Breast epithelium (tissue), 4 donors: ENCODE data around the gene CLDN20. TPM values are rescaled to one million over a fixed set of nuclear protein-coding genes. Genes with fewer than 3 reads are reported as not detected.

Source experiments
- DNase-seq, 2 donors: peaks; one replicate each; pipeline ENCODE4 v3.0.0-alpha.2; 2019; ENCODE audit warnings: low spot score in 2 of 2
- H3K27ac ChIP-seq, 2 donors: fragments of 200-600 bp; sonication (generic) in 1 of 2; one replicate each; pipeline ENCODE4 v1.5.1; 2016 to 2019; ENCODE audit warnings: mild to moderate bottlenecking in 1 of 2
- H3K27me3 ChIP-seq, 2 donors: fragments of 200-600 bp; sonication (generic) in 1 of 2; one replicate each; pipeline versions ENCODE4 v1.5.1 to v1.6.0; 2017 to 2019; ENCODE audit warnings: control low read depth in 1 of 2, mild to moderate bottlenecking in 1 of 2
- H3K36me3 ChIP-seq: fragments of 200-600 bp; one replicate; pipeline ENCODE4 v1.5.1; 2019
- H3K4me1 ChIP-seq, 2 donors: fragments of 200-600 bp; sonication (generic); one replicate each; pipeline ENCODE4 v1.5.1; 2016 to 2019; ENCODE audit warnings: control low read depth in 1 of 2
- H3K4me3 ChIP-seq, 3 donors: fragments of 200-600 bp; sonication (generic); 1 replicate in 2 of 3; 2 replicates in 1 of 3; pipeline ENCODE4 v1.5.1; 2016 to 2019; ENCODE audit warnings: mild to moderate bottlenecking in 3 of 3, moderate library complexity in 2 of 3
- H3K9me3 ChIP-seq, 2 donors: fragments of 200-600 bp; sonication (generic) in 1 of 2; one replicate each; pipeline ENCODE4 v1.5.1; 2016 to 2019; ENCODE audit warnings: control low read depth in 1 of 2
- POLR2A ChIP-seq: fragments of 450-650 bp; IDR thresholded peaks from one replicate; pipeline ENCODE4 v1.6.1; 2016; ENCODE audit warnings: antibody characterized with exemption, mild to moderate bottlenecking, moderate library complexity
- POLR2AphosphoS5 ChIP-seq, 3 donors: sonication (generic); formaldehyde crosslinking; IDR thresholded peaks; one replicate each; pipeline ENCODE4 v1.6.1; 2017; ENCODE audit warnings: antibody characterized with exemption in 3 of 3
- intact Hi-C: fragments of 100-400 bp; cut with DNase I; formaldehyde crosslinking; loops from one replicate; pipeline ENCODE4 v1.15.1; 2023; ENCODE audit warnings: low total_unique reads
- total RNA-seq, 3 donors: library from RNA; depleted of rRNA; stranded (reverse); fragments of >200 nt; gene quantifications; one replicate each; pipeline ENCODE4 v1.1.0, GENCODE V29; 2016
- TF ChIP-seq, protein P1 (sequence below), 3 donors: fragments of 450-650 bp; IDR thresholded peaks; one replicate each; pipeline ENCODE4 v1.5.1; 2016 to 2017; ENCODE audit warnings: antibody characterized with exemption in 3 of 3, mild to moderate bottlenecking in 3 of 3, moderate library complexity in 3 of 3

The CLDN20 gene
- total RNA-seq, 3 donors from 2014 or later = not detected

DNA sequence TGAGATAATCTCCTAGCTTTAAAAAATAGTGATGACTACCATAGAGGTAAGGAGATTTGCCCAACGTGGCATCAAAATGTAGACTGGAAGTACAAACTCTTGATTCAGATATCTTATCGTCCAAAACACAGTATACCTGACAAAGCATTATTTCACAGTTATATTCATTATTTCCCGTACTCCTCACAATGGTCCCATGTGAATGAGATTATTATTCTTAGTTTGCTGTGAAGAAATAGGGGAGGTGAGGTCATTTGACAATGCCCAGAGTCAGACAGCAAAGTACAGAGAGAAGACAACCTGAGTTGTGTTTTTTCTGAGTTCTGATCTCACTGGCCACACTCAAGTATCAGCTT, 51.7 kb downstream of the CLDN20 start:
- peak overlapping the region; percentile 86 to 95 (median 89) for H3K4me3 ChIP-seq
- H3K27me3 ChIP-seq = no peaks in the 10 kb centered on the region
- no peaks in the 10 kb centered on the region for H3K9me3 ChIP-seq
- peak overlapping the region; percentile 20 to 77 for H3K27ac ChIP-seq
- intact Hi-C loops = no loop called here
- TF ChIP-seq, protein P1, sequence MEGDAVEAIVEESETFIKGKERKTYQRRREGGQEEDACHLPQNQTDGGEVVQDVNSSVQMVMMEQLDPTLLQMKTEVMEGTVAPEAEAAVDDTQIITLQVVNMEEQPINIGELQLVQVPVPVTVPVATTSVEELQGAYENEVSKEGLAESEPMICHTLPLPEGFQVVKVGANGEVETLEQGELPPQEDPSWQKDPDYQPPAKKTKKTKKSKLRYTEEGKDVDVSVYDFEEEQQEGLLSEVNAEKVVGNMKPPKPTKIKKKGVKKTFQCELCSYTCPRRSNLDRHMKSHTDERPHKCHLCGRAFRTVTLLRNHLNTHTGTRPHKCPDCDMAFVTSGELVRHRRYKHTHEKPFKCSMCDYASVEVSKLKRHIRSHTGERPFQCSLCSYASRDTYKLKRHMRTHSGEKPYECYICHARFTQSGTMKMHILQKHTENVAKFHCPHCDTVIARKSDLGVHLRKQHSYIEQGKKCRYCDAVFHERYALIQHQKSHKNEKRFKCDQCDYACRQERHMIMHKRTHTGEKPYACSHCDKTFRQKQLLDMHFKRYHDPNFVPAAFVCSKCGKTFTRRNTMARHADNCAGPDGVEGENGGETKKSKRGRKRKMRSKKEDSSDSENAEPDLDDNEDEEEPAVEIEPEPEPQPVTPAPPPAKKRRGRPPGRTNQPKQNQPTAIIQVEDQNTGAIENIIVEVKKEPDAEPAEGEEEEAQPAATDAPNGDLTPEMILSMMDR (IDR thresholded peaks at IDR 0.05) = no peak
- no peak for TF ChIP-seq POLR2A
- TF ChIP-seq POLR2AphosphoS5 (IDR thresholded peaks at IDR 0.05) = no peak
- H3K4me1 ChIP-seq = no peaks in the 10 kb centered on the region
- DNase-seq = no peak
- no peaks in the 10 kb centered on the region for H3K36me3 ChIP-seq

- intact Hi-C loops = no loop called here
- no peak for DNase-seq
- TF ChIP-seq POLR2AphosphoS5 (IDR thresholded peaks at IDR 0.05) (no peak), POLR2A (no peak)
- TF ChIP-seq, protein P1 (IDR thresholded peaks at IDR 0.05) = no peak
Observed at GRCh38 chr6:155316419-155316818, 52.6 kb downstream of the CLDN20 start.

GRCh38 chr6:155317186-155317585, 53.4 kb downstream of the CLDN20 start:
- Histone ChIP-seq H3K4me1 (no peaks in the 10 kb centered on the region), H3K36me3 (no peaks in the 10 kb centered on the region), H3K4me3 (no peak overlapping the region), H3K27me3 (no peaks in the 10 kb centered on the region), H3K27ac (no peak overlapping the region), H3K9me3 (no peaks in the 10 kb centered on the region)
- intact Hi-C loops = no loop called here
- DNase-seq = no peak
- TF ChIP-seq POLR2A = no peak
- TF ChIP-seq POLR2AphosphoS5 (IDR thresholded peaks at IDR 0.05) = no peak
- TF ChIP-seq, protein P1 (IDR thresholded peaks at IDR 0.05) = no peak

More at GRCh38 chr6:155316419-155316818, 52.6 kb downstream of the CLDN20 start:
- Histone ChIP-seq H3K4me1 (no peaks in the 10 kb centered on the region), H3K9me3 (no peaks in the 10 kb centered on the region), H3K4me3 (no peak overlapping the region), H3K36me3 (no peaks in the 10 kb centered on the region), H3K27ac (no peak overlapping the region), H3K27me3 (no peaks in the 10 kb centered on the region)

GRCh38 chr6:155319902-155320301, 56.1 kb downstream of the CLDN20 start:
- TF ChIP-seq POLR2AphosphoS5 (IDR thresholded peaks at IDR 0.05) (no peak), POLR2A (no peak)
- TF ChIP-seq, protein P1 (IDR thresholded peaks at IDR 0.05) = no peak
- no peaks in the 10 kb centered on the region for H3K27me3 ChIP-seq
- no peak for DNase-seq
- H3K36me3 ChIP-seq = no peaks in the 10 kb centered on the region
- H3K27ac ChIP-seq = no peak overlapping the region
- no peaks in the 10 kb centered on the region for H3K9me3 ChIP-seq
- H3K4me1 ChIP-seq = no peaks in the 10 kb centered on the region
- no peak overlapping the region for H3K4me3 ChIP-seq
- intact Hi-C loops = no loop called here

DNA sequence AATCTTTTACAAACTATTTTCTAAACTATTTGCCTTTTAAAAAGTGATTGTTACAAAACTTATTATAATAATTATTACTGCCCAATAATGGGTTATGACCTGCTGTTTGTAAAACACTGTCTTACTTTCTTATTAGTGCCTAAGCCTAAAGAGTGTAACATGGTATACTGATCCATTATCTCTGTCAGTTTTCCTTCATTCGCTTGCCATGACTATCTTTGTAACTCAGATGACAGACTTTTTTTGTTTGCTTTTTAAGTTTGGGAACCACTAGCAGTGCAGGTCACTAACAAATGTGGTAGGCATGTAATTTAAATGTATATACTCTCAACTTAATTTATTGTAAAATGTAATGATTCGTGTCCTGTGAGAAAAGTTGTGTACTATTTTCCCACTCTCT, 60.4 kb downstream of the CLDN20 start:
- Histone ChIP-seq H3K4me1 (no peaks in the 10 kb centered on the region), H3K27ac (no peak overlapping the region)
- intact Hi-C loops = no loop called here

More for the DNA sequence above, 60.4 kb downstream of the CLDN20 start:
- Histone ChIP-seq H3K36me3 (peaks cover 5% of the 10 kb centered on the region), H3K4me3 (no peak overlapping the region), H3K9me3 (no peaks in the 10 kb centered on the region), H3K27me3 (no peaks in the 10 kb centered on the region)
- no peak for DNase-seq
- TF ChIP-seq POLR2AphosphoS5 (IDR thresholded peaks at IDR 0.05) (no peak), POLR2A (no peak)
- TF ChIP-seq, protein P1 (IDR thresholded peaks at IDR 0.05) = no peak
